ENCODE measurements around the gene TUBGCP2. TPM values are rescaled to one million over a fixed set of nuclear protein-coding genes. Genes with fewer than 3 reads are reported as not detected.

The TUBGCP2 gene
- total RNA-seq, 1 donor from 2014 or later = 65.0 TPM

- Mint-ChIP-seq H3K4me1 (ENCODE audit: low read depth) (no peaks in the 10 kb centered on the region), H3K36me3 (ENCODE audit: low read depth) (no peaks in the 10 kb centered on the region), H3K27me3 (ENCODE audit: insufficient read depth) (peaks cover 3% of the 10 kb centered on the region), H3K27ac (no peak overlapping the region), H3K4me3 (no peak overlapping the region), H3K9me3 (no peaks in the 10 kb centered on the region)
- intact Hi-C loops (cut with micrococcal nuclease) = no loop called here
- DNase-seq (ENCODE audit: low spot score) = no peak
Observed at GRCh38 chr10:133350283-133350949, 41.7 kb upstream of the TUBGCP2 start.

GRCh38 chr10:133349577-133350011, 40.9 kb upstream of the TUBGCP2 start:
- Mint-ChIP-seq H3K36me3 (ENCODE audit: low read depth) (no peaks in the 10 kb centered on the region), H3K4me3 (no peak overlapping the region), H3K4me1 (ENCODE audit: low read depth) (no peaks in the 10 kb centered on the region), H3K9me3 (no peaks in the 10 kb centered on the region), H3K27ac (no peak overlapping the region), H3K27me3 (ENCODE audit: insufficient read depth) (peaks cover 10% of the 10 kb centered on the region)
- intact Hi-C loops (cut with micrococcal nuclease) = no loop called here
- DNase-seq (ENCODE audit: low spot score) = no peak

GRCh38 chr10:133349160-133349568, 40.5 kb upstream of the TUBGCP2 start:
- DNase-seq (ENCODE audit: low spot score) = no peak
- Mint-ChIP-seq H3K27ac (no peak overlapping the region), H3K4me1 (ENCODE audit: low read depth) (no peaks in the 10 kb centered on the region), H3K4me3 (no peak overlapping the region), H3K36me3 (ENCODE audit: low read depth) (no peaks in the 10 kb centered on the region), H3K27me3 (ENCODE audit: insufficient read depth) (peaks cover 10% of the 10 kb centered on the region), H3K9me3 (no peaks in the 10 kb centered on the region)
- intact Hi-C loops (cut with micrococcal nuclease) = no loop called here

GRCh38 chr10:133347710-133348517, 39.2 kb upstream of the TUBGCP2 start:
- Mint-ChIP-seq H3K36me3 (ENCODE audit: low read depth) (no peaks in the 10 kb centered on the region), H3K4me1 (ENCODE audit: low read depth) (no peaks in the 10 kb centered on the region), H3K9me3 (no peaks in the 10 kb centered on the region), H3K4me3 (no peak overlapping the region), H3K27me3 (ENCODE audit: insufficient read depth) (peaks cover 12% of the 10 kb centered on the region), H3K27ac (no peak overlapping the region)
- no peak for DNase-seq (ENCODE audit: low spot score)
- intact Hi-C loops (cut with micrococcal nuclease) = no loop called here

GRCh38 chr10:133346413-133346812, 37.7 kb upstream of the TUBGCP2 start:
- Mint-ChIP-seq H3K4me3 (no peak overlapping the region), H3K27me3 (ENCODE audit: insufficient read depth) (peaks cover 15% of the 10 kb centered on the region), H3K36me3 (ENCODE audit: low read depth) (no peaks in the 10 kb centered on the region), H3K27ac (no peak overlapping the region), H3K9me3 (no peaks in the 10 kb centered on the region), H3K4me1 (ENCODE audit: low read depth) (no peaks in the 10 kb centered on the region)
- no peak for DNase-seq (ENCODE audit: low spot score)
- intact Hi-C loops (cut with micrococcal nuclease) = no loop called here

- Mint-ChIP-seq H3K36me3 (ENCODE audit: low read depth) (no peaks in the 10 kb centered on the region), H3K4me1 (ENCODE audit: low read depth) (no peaks in the 10 kb centered on the region), H3K27me3 (ENCODE audit: insufficient read depth) (peaks cover 15% of the 10 kb centered on the region), H3K9me3 (no peaks in the 10 kb centered on the region), H3K4me3 (no peak overlapping the region), H3K27ac (no peak overlapping the region)
- no peak for DNase-seq (ENCODE audit: low spot score)
- intact Hi-C loops (cut with micrococcal nuclease) = no loop called here
Observed at GRCh38 chr10:133344236-133344635, 35.6 kb upstream of the TUBGCP2 start.

GRCh38 chr10:133343558-133343957, 34.9 kb upstream of the TUBGCP2 start:
- intact Hi-C loops (cut with micrococcal nuclease) = no loop called here
- no peak overlapping the region for H3K27ac Mint-ChIP-seq

GRCh38 chr10:133342942-133343341, 34.3 kb upstream of the TUBGCP2 start:
- H3K27ac Mint-ChIP-seq = no peak overlapping the region
- H3K9me3 Mint-ChIP-seq = no peaks in the 10 kb centered on the region
- no peak overlapping the region for H3K4me3 Mint-ChIP-seq
- H3K27me3 Mint-ChIP-seq (ENCODE audit: insufficient read depth) = peaks cover 15% of the 10 kb centered on the region
- no peaks in the 10 kb centered on the region for H3K36me3 Mint-ChIP-seq (ENCODE audit: low read depth)
- intact Hi-C loops (cut with micrococcal nuclease) = no loop called here
- DNase-seq (ENCODE audit: low spot score) = no peak
- H3K4me1 Mint-ChIP-seq (ENCODE audit: low read depth) = no peaks in the 10 kb centered on the region

More at GRCh38 chr10:133343558-133343957, 34.9 kb upstream of the TUBGCP2 start:
- H3K4me1 Mint-ChIP-seq (ENCODE audit: low read depth) = no peaks in the 10 kb centered on the region
- no peaks in the 10 kb centered on the region for H3K36me3 Mint-ChIP-seq (ENCODE audit: low read depth)
- H3K9me3 Mint-ChIP-seq = no peaks in the 10 kb centered on the region
- H3K4me3 Mint-ChIP-seq = no peak overlapping the region
- no peak for DNase-seq (ENCODE audit: low spot score)
- H3K27me3 Mint-ChIP-seq (ENCODE audit: insufficient read depth) = peaks cover 15% of the 10 kb centered on the region

GRCh38 chr10:133341983-133342382, 33.3 kb upstream of the TUBGCP2 start:
- H3K4me3 Mint-ChIP-seq = no peak overlapping the region
- H3K36me3 Mint-ChIP-seq (ENCODE audit: low read depth) = no peaks in the 10 kb centered on the region
- intact Hi-C loops (cut with micrococcal nuclease) = no loop called here
- no peaks in the 10 kb centered on the region for H3K9me3 Mint-ChIP-seq
- DNase-seq (ENCODE audit: low spot score) = no peak
- no peaks in the 10 kb centered on the region for H3K4me1 Mint-ChIP-seq (ENCODE audit: low read depth)
- no peak overlapping the region for H3K27ac Mint-ChIP-seq
- H3K27me3 Mint-ChIP-seq (ENCODE audit: insufficient read depth) = peaks cover 15% of the 10 kb centered on the region

- intact Hi-C loops (cut with micrococcal nuclease) = no loop called here
- no peak for DNase-seq (ENCODE audit: low spot score)
- Mint-ChIP-seq H3K27ac (no peak overlapping the region), H3K36me3 (ENCODE audit: low read depth) (no peaks in the 10 kb centered on the region), H3K4me3 (no peak overlapping the region), H3K27me3 (ENCODE audit: insufficient read depth) (peaks cover 10% of the 10 kb centered on the region), H3K9me3 (no peaks in the 10 kb centered on the region), H3K4me1 (ENCODE audit: low read depth) (peaks cover 1% of the 10 kb centered on the region)
Observed at GRCh38 chr10:133339708-133340380, 31.2 kb upstream of the TUBGCP2 start.

GRCh38 chr10:133338080-133339071, 29.7 kb upstream of the TUBGCP2 start:
- H3K4me3 Mint-ChIP-seq = no peak overlapping the region
- H3K36me3 Mint-ChIP-seq (ENCODE audit: low read depth) = no peaks in the 10 kb centered on the region
- intact Hi-C loops (cut with micrococcal nuclease) = no loop called here

GRCh38 chr10:133337370-133337725, 28.7 kb upstream of the TUBGCP2 start:
- H3K36me3 Mint-ChIP-seq (ENCODE audit: low read depth) = no peaks in the 10 kb centered on the region
- intact Hi-C loops (cut with micrococcal nuclease) = no loop called here
- DNase-seq (ENCODE audit: low spot score) = no peak
- H3K27ac Mint-ChIP-seq = no peak overlapping the region
- peaks cover 23% of the 10 kb centered on the region for H3K27me3 Mint-ChIP-seq (ENCODE audit: insufficient read depth)
- H3K9me3 Mint-ChIP-seq = no peaks in the 10 kb centered on the region
- H3K4me1 Mint-ChIP-seq (ENCODE audit: low read depth) = peaks cover 6% of the 10 kb centered on the region
- H3K4me3 Mint-ChIP-seq = no peak overlapping the region

More at GRCh38 chr10:133338080-133339071, 29.7 kb upstream of the TUBGCP2 start:
- H3K27ac Mint-ChIP-seq = no peak overlapping the region
- H3K9me3 Mint-ChIP-seq = no peaks in the 10 kb centered on the region
- no peak for DNase-seq (ENCODE audit: low spot score)
- H3K27me3 Mint-ChIP-seq (ENCODE audit: insufficient read depth) = peaks cover 14% of the 10 kb centered on the region
- peaks cover 6% of the 10 kb centered on the region for H3K4me1 Mint-ChIP-seq (ENCODE audit: low read depth)
